Stimulated activated CD4-positive, alpha-beta T cell treated with anti-CD3 and anti-CD28 coated beads, Interleukin-2, amount 100 ng/mL, for 24 hours (primary cell): Measurements from ENCODE around the gene SCN3B.

ENCODE experiments used
- DNase-seq, 2 donors: peaks; one replicate each; pipeline ENCODE4 v3.0.0-alpha.2; 2020

The SCN3B gene

DNA sequence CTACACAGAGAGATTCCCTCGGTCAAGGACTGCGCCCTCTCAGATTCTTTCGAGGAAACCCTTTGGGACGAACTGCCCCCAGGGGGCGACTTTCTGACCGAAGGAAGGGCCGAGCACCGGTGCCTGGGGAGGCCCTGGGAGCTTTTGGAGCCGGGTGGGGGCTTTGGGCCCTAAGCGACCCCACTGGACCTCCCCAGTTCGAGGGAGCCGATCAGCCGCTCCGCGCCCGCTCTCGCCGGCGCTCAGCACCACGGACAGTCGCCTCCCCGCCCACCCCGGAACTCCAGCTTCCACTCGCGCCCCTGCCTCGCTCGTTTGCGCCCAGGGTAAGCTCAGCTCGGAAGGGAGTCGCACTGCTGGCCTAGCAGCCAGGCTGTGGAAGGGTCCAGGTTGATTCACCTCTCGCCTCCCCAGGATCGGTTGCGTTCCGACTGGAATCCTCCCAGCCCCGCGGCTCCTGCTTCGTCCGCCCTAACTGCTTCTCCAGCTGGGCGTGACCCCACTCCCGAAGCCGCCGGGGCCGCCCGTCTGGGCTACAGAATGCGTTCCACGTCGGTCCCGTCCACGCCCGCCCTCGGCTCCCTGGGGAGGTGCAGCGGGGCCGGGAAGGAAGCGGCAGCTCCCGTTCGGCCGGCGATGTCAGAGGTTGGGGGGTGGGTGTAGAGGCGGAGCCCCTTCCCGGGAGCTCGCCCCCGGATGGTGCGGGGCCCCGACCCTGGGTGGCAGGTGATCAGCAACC, 428 bp downstream of the SCN3B start:
- DNase-seq: peak; percentile 33 to 42

DNA sequence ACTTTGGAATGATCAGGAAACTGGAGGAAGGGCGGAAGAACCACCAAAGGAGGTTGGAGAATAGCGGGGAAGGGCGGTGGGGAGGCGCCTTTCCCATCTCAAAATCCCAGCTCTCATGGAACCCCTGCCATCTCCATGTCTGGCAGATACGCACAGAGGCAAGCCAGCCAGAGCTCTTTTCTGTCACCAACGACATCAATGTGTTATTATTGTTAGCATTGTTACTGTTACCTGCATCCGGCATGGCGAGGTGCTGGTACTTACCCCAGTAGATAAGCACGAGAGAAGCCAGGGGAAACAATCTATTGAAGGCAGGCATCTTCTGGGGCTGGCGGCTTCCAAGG, 969 bp downstream of the SCN3B start:
- DNase-seq: no peak

DNA sequence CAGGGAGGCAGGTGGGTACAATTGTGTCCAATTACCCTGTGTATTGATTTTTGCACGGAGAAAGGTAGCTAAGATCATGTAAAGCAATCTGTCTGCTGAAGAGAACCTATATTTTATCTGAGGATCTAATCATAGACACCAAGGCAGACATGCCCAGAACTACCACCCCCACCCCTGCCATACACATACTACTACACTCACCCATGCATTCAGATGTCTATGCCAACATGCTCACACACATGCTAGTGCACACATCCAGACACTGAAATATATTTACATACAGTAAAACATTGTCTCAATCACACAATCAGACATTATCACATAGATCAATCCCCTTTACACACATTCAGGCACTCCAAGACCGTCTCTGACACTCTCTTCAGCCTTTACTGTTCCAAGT, 1.8 kb downstream of the SCN3B start:
- no peak for DNase-seq

DNA sequence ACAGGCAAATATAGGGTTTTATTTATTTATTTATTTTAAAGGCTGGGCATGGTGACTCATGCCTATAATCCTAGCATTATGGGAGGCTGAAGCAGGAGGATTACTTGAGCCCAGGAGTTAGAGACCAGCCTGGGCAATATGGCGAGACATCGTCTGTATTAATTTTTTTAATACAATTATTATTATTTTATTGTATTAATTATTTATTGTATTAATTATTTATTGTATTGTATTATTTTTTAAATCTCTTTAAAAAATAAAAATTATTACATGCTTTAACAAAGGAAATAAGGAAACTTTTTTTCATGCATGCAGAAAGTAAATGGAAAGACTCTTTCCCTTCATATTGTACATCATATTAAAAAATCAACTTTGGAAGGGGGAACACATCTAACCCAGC, 3.5 kb downstream of the SCN3B start:
- no peak for DNase-seq

DNA sequence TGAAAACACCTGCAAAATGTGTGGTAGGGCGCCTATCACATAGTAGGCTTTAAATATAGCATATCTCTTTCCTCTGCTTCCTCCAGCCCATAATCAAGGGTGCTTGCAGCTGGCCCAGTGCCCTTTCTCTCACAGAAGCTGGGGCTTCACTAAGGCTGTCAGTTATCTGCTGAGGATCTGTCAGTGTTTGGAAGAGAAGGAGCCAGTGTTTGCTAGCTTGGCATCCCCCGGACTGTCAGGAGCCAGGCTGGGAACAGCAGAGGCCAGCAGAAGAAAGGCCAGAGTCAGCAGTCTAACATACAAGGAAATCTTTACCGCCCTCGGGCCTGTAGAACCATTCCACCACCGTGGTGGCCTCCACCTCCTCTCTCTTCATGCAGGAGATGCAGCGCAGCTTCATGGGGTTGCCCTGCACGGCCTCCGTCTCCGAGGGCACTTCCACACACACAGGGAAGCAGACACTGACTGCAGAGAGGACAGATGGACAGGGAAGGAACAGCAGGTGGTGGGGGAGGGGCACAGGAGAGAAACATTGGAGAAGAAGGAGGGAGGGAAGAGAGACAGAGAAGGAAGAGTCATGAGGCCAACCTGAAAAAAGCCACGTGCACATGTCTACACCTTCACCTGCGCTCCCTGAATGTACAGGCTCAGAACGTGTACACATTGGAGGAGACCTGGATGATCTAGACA, 9.0 kb downstream of the SCN3B start:
- DNase-seq: no peak

DNA sequence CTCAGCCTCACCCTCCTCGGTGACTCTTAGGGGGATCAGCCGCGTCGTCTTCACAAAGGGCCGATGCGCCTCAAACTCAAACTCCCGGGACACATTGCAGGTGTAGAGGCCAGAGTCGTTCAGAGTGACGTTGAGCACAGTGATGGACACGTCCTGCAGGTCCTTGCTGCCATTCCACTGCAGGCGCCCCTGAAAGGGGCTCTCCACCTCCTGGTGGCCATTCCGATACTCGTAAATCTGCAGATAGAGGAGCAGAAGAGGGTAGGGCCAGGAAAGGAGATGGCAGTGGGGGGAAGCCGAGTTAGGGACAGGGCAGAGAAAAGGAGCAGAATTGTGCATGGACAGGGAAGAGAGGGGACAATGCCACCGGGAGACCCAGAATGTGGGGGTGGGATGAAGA, 12.0 kb downstream of the SCN3B start:
- no peak for DNase-seq

DNA sequence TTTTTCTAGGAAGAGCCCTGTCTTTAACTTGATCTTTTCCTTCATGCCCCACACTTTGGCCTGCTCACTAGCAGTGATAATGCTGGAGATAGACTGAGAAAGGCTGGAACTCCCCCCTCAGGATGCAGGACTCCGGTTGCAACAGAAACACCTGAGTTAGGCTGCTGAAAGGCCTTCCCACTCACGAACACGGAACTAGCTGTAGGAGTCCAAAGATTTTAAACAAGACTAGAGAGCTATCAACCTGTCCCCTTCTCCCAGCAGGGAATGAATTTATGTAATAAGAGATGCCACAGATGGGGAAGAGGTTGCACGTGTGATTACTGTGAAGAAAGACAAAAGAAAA, 13.0 kb downstream of the SCN3B start:
- no peak for DNase-seq

DNA sequence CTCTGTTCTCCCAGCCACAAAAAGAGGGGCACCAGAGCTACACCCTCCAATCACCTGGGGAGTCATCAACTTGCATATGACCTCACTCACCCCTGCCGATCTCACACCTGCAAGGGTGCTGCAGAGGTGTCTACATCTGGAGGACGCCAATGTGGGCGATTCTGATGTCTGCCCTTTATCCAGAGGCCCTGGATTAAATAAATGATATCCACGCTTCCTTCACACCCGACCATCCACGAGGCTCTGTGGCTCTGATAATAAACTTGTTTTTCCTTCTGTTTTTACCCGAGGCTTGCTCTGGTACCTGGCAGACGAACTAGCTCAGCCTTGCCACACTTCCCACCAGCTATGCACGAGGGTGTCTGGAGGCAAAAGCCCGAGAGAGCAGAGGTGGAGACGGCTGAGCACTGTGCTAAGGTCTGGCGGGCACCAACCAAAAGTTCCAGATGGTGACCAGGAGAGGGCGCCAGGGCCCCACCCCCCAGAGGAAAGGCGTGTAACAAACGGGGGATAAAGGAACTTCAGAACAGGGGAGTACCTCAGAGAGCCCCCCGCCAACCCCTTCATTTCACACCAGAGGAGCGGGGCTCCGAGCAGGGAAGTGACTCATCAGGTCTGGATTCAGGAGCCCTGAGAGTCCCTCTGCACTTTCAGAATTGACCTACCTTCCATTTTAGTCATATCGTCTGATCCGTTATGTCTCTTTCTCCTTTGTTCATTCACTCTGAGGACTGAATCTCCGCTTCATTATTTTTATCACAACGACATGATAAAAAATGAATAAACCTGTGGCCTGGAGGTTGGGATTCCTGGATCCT, 13.5 kb downstream of the SCN3B start:
- DNase-seq: peak; percentile 53 to 62

DNA sequence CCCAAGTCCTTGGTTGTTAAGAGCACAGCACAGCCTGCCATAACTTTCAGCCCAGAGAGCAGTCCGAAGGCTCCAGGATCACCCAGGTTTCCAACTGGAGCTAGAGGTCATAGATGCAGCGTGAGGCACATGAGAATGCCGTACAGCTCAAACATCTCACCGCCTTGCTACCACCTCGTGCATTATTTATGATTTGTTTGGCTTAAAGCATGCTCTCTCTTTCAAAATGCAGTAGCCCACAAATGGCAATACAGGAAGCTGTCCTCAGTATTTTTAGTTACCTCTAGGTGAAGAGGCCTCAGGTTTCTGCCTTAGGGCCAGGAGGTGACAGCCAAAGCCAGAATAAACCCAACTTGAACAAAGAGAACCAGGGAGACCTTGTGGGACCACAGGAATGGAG, 14.4 kb downstream of the SCN3B start:
- DNase-seq: no peak

DNA sequence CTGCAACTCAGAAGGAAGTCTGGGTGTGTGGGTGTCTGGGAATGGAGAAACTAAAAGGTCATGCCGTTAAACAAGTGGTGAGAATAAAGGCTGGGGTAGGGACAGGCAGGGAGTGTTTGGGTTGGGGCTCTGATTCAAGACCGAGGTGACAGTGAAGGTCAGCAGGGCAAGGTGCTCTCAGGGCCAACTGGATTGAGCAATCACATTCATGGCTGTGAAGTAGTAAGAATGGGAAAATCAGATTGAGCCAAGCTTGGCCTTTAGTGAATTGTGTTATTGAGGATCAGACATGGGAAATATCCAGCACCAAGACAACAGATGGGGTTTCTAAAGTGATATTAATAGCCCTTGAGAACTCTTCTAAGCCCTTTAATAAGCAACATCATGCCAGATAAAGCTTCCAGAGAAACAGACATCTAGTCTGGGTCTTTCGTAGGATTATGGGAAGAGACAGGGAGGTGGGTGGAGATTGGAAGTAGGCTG, 24.3 kb downstream of the SCN3B start:
- no peak for DNase-seq

DNA sequence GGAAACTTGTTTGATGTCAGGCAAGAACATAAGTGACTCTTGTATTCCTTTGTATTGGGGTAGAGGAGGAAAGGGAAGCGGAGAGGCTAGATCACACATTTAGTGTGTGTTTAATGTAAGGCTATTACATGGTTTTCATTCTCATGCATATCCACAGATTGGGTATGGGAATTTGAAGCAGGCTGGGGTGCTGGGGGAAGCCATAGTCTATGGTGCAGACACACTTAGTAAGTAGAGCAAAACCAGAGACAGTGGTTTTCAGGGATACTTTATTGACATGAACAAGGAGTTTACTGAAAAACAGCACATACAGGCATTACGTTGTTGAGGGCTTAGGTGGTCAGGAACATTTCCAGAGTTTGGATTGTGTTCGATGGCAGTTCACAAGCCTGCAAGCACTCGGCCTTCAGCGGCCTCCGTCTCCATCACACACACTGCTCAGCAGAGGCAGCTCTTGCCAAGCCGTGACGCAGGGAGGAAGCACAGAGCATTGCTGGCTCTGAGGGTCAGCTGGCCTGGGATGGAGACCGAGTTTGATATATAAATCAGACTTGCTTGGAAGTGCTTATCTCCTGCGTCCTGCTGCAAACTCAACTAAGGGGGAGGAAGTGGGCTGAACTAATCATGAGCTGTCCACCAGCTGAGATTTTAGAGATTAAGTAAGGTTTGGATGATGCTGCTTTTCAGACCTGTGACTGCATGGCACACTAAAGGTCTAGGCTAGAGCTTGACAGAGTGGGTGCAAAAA, 25.3 kb downstream of the SCN3B start:
- DNase-seq: no peak

DNA sequence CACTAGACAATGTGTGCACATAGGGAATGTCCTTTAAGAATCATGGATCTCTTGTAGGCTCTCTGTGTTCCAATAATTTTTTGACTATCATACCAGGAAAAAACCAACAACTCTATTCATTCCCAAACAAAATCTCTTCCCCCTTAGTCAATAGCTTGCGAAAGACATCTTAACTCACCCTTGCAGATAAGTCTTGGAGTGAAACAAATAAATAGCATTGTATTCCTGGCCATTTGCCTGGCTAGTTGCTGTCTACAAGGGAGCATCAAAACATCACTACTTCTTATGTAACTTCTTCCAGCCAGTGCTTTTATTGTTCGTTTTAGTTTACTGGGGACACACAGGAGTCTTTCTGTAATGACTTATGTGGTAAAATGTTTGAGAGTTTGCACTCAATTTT, 29.4 kb downstream of the SCN3B start:
- DNase-seq: no peak

DNA sequence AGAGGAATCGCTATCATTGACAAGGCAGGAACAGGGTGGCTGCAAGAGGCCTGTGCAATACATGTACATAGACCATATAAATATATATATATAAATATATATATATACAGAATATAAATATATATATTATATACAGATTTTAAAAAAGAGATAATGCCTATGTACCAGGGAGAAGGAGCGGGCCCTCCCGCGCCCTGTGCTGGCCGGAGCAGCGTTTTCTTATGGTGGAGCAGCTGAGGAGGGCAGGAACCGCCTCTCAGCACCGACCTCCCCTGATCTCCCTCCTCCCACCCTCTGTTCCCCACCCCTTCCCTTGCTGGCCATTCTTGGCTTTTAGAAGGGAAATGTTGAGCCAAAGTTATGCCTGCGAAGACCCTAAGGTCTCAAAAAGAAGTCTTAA, 31.8 kb downstream of the SCN3B start:
- no peak for DNase-seq

DNA sequence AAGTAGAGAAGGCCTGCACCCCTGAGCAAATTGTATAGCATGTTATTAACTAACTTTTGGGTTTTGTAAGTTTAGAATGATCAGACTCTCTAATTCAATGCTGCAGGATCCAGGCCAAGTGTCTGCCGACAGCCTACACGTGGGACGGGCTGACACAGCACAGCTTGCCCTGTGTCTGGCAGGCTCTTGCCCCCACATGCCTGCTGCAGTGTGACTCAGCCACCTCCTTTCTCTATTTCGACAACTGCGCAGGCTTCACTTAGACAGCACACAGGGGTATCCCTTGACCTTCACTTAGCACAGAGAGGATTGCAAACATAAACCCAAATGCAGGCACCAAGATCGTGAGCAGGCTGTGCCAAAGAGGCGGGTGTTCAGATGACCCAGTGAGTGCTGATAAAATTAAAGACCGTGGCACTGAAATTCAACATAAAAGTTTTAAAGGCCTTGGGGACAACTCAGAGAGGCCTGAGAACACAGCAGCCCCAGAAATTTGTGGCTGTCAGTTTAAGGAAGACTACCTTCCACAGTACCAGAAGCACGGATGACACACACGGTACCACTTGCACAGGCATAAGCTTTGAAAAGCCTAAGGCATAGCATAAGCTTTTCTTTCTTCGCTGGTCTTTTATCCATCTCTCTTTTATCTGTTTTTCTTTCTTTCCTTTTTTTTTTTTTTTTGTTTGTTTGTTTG, 37.8 kb downstream of the SCN3B start:
- no peak for DNase-seq

DNA sequence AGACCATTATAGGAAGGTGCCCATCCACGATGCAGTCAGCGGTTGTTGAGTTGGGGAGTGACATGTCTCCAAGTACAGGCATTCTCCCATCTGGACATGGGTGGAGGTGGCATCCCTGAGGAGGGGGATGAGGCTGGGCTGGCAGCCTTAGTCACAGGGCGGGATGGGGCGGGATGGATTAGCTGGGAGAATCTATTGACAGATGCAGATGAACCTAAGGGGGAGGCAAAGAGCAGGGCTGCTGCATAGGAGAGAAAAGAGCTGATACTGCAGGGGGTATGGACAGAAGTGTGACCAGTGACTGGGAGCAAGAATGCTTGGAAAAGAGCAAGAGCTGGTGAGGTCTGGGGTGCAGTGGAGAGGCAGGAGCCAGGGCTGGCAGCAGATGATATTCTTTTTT, 42.7 kb downstream of the SCN3B start:
- no peak for DNase-seq

DNA sequence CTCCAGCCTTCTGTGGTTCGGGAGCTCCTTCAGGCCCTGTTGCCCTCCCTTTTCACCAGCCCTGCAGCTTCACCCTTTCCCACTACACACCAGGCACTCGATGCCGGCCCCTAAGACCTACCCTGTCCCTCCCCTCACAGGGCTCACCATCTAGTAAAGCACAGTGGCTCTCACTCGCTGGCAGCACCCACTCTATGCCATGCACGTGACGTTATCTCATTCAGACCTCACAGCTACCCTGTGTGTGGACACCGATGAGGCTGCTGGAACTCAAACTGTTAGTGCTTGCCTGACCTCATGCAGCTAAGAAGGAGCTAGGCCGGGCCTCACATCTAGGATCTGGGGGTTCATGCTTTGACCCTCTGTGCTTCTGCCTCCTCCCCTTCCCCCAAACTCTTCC, 45.5 kb downstream of the SCN3B start:
- DNase-seq: no peak

DNA sequence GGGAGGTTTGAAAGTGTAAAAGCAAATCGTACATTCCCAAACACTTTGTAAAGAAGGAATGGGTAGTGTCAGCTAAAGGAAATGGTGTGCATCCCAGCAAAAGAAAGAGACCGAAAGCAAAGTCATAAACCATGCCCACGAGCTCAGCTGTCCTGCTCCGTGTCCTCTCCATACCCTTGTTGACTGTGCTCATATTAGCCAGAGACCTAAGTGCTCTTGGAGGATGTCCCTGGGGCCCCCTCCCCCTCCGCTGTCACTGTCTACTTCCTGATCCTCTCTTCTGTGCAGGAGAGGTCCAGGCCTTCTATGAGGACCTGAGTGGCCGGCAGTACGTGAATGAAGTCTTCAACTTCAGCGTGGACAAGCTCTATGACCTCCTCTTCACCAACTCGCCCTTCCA, 46.1 kb downstream of the SCN3B start:
- DNase-seq: no peak

DNA sequence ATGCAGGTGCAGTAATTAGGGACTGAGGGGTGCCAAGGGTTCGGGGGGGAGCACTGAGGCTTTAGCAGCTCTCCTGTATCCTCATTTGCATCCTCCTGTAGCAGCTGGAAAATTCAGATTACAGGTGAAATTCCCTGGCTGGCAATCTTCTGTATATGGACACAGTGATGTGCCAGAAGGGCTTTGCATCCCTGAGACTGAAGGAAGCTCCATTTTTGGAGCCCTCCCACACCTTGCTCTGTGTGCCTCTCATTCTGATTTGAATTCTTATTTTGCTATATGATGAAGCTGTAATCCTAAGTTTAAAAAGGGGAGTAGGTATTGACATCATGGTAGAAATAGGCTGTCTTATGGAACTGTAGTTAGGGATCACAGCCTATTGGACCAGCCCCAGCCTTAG, 46.6 kb downstream of the SCN3B start:
- DNase-seq: no peak

DNA sequence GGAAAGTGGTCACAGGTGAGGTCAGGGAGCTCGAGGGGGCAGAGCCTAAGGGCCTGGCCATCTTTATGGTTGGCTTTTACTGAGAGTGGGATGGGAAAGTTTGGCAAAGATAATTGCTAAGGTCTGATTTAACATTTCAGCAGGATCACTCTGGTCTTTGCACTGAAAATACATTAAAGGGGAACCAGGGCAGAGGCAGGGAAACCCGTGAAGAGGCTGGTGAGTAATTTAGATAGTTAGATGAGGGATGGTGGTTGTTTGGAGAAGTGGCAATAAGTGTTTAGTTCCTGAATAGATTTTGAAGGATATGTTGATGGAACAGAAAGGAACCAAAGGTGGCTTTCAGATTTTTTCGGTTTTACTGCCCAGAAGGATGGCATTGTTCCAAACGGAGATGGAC, 50.8 kb downstream of the SCN3B start:
- DNase-seq: no peak

DNA sequence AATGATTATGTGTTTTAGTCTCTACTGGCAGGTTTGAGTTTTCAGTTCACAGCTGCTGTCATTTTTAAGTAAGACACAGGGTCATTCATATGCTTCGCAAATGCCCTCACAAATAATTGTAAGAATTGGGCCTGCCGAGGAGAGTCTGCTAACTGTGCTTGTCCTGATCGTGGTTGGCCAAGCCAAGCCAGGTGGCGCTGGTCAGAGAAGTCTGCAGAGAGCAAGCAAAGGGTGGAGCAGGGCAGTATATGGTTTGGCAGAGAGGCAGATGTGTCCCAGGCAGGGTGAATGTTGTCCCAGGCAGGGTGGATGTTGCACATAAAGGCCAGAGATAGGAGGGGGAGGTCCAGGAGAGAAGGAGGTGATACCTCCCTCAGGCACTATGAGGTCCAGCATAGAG, 52.7 kb downstream of the SCN3B start:
- DNase-seq: no peak

DNA sequence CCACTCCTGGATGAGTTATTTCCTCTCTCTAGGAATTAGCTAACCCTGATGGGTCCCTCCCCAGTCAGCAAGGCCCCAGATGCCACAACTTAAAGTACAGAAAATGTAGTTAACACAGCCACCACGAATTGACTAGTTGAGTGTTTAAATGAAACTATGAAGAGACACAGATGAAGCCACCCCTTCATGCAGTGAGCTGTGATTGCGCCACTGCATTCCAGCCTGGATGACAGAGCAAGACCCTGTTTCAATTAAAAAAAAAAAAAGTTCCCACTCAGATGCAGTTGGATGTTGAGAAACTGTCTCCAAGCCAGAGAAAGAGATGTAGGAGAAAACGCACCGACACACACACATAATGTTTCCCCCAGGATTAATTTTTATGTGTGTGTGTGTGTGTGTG, 53.3 kb downstream of the SCN3B start:
- no peak for DNase-seq

DNA sequence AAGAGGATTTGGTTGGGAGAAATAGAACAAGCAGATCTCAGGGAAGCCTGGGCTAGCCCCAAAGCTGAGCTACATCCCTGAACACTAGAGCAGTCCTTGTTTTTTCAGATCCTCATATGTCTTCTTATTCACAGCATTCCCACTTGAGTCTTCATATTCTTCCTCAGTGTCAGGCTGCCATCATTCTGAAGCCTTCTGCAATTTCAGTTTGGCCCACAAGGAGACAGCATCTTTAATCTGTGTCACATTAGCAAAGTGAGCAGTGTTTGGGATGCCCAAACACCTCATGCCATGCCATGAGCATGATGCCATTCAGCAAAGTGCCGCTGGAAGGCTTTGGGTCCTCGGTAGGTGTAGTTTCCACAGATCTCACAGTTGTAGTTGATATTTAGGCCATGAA, 56.6 kb downstream of the SCN3B start:
- no peak for DNase-seq

DNA sequence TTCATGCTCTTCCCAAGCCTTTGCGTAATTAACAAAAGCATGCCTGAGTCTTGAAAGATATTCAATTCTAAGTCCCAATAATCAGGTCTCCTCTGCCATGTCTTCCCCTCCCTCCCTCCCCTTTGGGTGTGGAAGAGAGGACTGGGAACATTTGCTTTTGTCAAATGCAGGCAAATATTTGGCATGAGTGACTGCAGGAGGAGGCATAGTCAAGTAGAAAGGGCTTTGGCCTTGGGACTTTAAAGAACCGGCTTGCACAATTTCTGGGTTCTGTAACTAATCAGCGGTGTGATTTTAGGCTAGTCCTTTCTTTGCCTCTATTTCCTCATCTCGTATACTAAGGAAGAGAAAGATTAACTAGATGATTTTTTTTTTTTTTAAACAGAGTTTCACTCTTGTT, 59.5 kb downstream of the SCN3B start:
- no peak for DNase-seq
